ENCODE data around the gene KCTD3.

- no peak for TF ChIP-seq POLR2A (IDR thresholded peaks at IDR 0.05; ENCODE audit: low read depth)
- TF ChIP-seq CTCF (IDR thresholded peaks at IDR 0.05), result no peak
- no peak for TF ChIP-seq POLR2AphosphoS5 (IDR thresholded peaks at IDR 0.05)
- no peak for TF ChIP-seq EP300 (IDR thresholded peaks at IDR 0.05)
Measured at GRCh38 chr1:215518594-215518993, 48.5 kb upstream of the KCTD3 start.

All from esophagus muscularis mucosa (tissue), 4 donors.